IPS DF 6.9 (cell line): ENCODE results near the gene ARHGAP45.

Experiments
- DNase-seq: peaks from one replicate; pipeline ENCODE4 v3.0.0-alpha.2; 2013; ENCODE audit warnings: low read depth, low spot score
- H3K27ac ChIP-seq: one replicate; pipeline ENCODE4 v1.5.1; 2013; ENCODE audit warnings: low read length, control low read depth
- H3K27me3 ChIP-seq: 2 replicates; pipeline ENCODE4 v1.6.1; 2013; ENCODE audit warnings: mild to moderate bottlenecking, low read length; ENCODE audit not compliant: control insufficient read depth, insufficient read depth
- H3K36me3 ChIP-seq: 2 replicates; pipeline ENCODE4 v1.6.1; 2013; ENCODE audit warnings: low read length; ENCODE audit not compliant: control insufficient read depth, insufficient read depth
- H3K4me1 ChIP-seq: 2 replicates; pipeline ENCODE4 v1.6.1; 2013; ENCODE audit warnings: low read length; ENCODE audit not compliant: control insufficient read depth, insufficient read depth
- H3K4me3 ChIP-seq: 2 replicates; pipeline ENCODE4 v1.5.1; 2013; ENCODE audit warnings: mild to moderate bottlenecking, low read length
- H3K9me3 ChIP-seq: 2 replicates; pipeline ENCODE4 v1.6.1; 2013; ENCODE audit warnings: low read length, inconsistent platforms; ENCODE audit not compliant: control insufficient read depth, insufficient read depth
- WGBS: extraction: QIAGEN DNeasy Blood & Tissue Kit; methylation state at CpG from one replicate; pipeline ENCODE4 v1.1.7; 2013; ENCODE audit warnings: mixed read lengths, missing lambda C conversion rate; ENCODE audit not compliant: insufficient read length, insufficient coverage; 5-methylcytosine and 5-hydroxymethylcytosine counted together

The ARHGAP45 gene

GRCh38 chr19:1089126-1089771 is 22.3 kb downstream of the ARHGAP45 start:
- Histone ChIP-seq H3K36me3 (peaks cover 33% of the 10 kb centered on the region), H3K27ac (no peak overlapping the region), H3K9me3 (no peaks in the 10 kb centered on the region), H3K4me3 (no peak overlapping the region), H3K4me1 (no peaks in the 10 kb centered on the region; the same call in 1 of the 2 replicates), H3K27me3 (no peaks in the 10 kb centered on the region)
- no peak for DNase-seq
- WGBS: no CpG with 5 or more reads among the region's 32 CpGs

- Histone ChIP-seq H3K27me3 (no peaks in the 10 kb centered on the region), H3K9me3 (no peaks in the 10 kb centered on the region), H3K36me3 (peaks cover 30% of the 10 kb centered on the region), H3K27ac (no peak overlapping the region), H3K4me1 (no peaks in the 10 kb centered on the region; the same call in 1 of the 2 replicates), H3K4me3 (no peak overlapping the region)
- DNase-seq: no peak
- no CpG with 5 or more reads among the region's 22 CpGs for WGBS
These were observed 22.9 kb downstream of the ARHGAP45 start for GRCh38 chr19:1089891-1090290.

GRCh38 chr19:1090731-1091543 is 24.0 kb downstream of the ARHGAP45 start:
- WGBS: no CpG with 5 or more reads among the region's 38 CpGs
- no peak for DNase-seq
- Histone ChIP-seq H3K27me3 (no peaks in the 10 kb centered on the region), H3K4me1 (no peaks in the 10 kb centered on the region; the same call in 1 of the 2 replicates), H3K27ac (no peak overlapping the region), H3K4me3 (no peak overlapping the region), H3K9me3 (no peaks in the 10 kb centered on the region), H3K36me3 (peaks cover 26% of the 10 kb centered on the region)

GRCh38 chr19:1091544-1092175 is 24.7 kb downstream of the ARHGAP45 start:
- no peak overlapping the region for H3K4me3 ChIP-seq
- WGBS: no CpG with 5 or more reads among the region's 27 CpGs
- H3K27me3 ChIP-seq: no peaks in the 10 kb centered on the region
- H3K4me1 ChIP-seq: no peaks in the 10 kb centered on the region; the same call in 1 of the 2 replicates
- no peak for DNase-seq
- no peak overlapping the region for H3K27ac ChIP-seq
- no peaks in the 10 kb centered on the region for H3K9me3 ChIP-seq
- H3K36me3 ChIP-seq: peaks cover 23% of the 10 kb centered on the region

GRCh38 chr19:1093330-1093729 is 26.4 kb downstream of the ARHGAP45 start:
- H3K27ac ChIP-seq: no peak overlapping the region
- WGBS: no CpG with 5 or more reads among the region's 15 CpGs
- peaks cover 20% of the 10 kb centered on the region for H3K36me3 ChIP-seq
- no peak overlapping the region for H3K4me3 ChIP-seq
- no peaks in the 10 kb centered on the region for H3K27me3 ChIP-seq
- no peak for DNase-seq
- no peaks in the 10 kb centered on the region; the same call in 1 of the 2 replicates for H3K4me1 ChIP-seq
- no peaks in the 10 kb centered on the region for H3K9me3 ChIP-seq

- DNase-seq: no peak
- Histone ChIP-seq H3K27ac (no peak overlapping the region), H3K4me3 (peak overlapping the region; percentile 91; the same call in 1 of the 2 replicates), H3K9me3 (no peaks in the 10 kb centered on the region), H3K4me1 (no peaks in the 10 kb centered on the region; the same call in 1 of the 2 replicates), H3K27me3 (no peaks in the 10 kb centered on the region), H3K36me3 (peaks cover 13% of the 10 kb centered on the region; the same call in 1 of the 2 replicates)
- WGBS: no CpG with 5 or more reads among the region's 32 CpGs
These were observed 27.0 kb downstream of the ARHGAP45 start for GRCh38 chr19:1093811-1094553.

- Histone ChIP-seq H3K4me3 (peak overlapping the region; percentile 91), H3K27ac (no peak overlapping the region), H3K36me3 (peaks cover 13% of the 10 kb centered on the region; the same call in 1 of the 2 replicates), H3K9me3 (no peaks in the 10 kb centered on the region), H3K4me1 (no peaks in the 10 kb centered on the region; the same call in 1 of the 2 replicates), H3K27me3 (no peaks in the 10 kb centered on the region)
- WGBS: no CpG with 5 or more reads among the region's 19 CpGs
- DNase-seq: no peak
These were observed 27.6 kb downstream of the ARHGAP45 start for GRCh38 chr19:1094655-1094977.

GRCh38 chr19:1094978-1095701 is 28.2 kb downstream of the ARHGAP45 start, which contains the start of gene POLR2E:
Gene POLR2E (minus strand): TSS chr19:1095375. CDS start chr19:1095315, 60 bp downstream.
- Histone ChIP-seq H3K27me3 (no peaks in the 10 kb centered on the region), H3K9me3 (no peaks in the 10 kb centered on the region), H3K27ac (no peak within 1 kb of the TSS), H3K4me1 (no peaks in the 10 kb centered on the region; the same call in 1 of the 2 replicates), H3K4me3 (peak within 1 kb of the TSS; percentile 91), H3K36me3 (peaks cover 13% of the 10 kb centered on the region; the same call in 1 of the 2 replicates)
- no peak for DNase-seq
- no CpG with 5 or more reads among the region's 81 CpGs for WGBS

GRCh38 chr19:1097810-1098176 is 30.8 kb downstream of the ARHGAP45 start:
- H3K4me3 ChIP-seq: no peak overlapping the region
- WGBS: no CpG with 5 or more reads among the region's 7 CpGs
- 0 out of 2 replicates have a peak, but pooled peaks cover 3% of the 10 kb centered on the region for H3K36me3 ChIP-seq
- no peaks in the 10 kb centered on the region for H3K9me3 ChIP-seq
- H3K4me1 ChIP-seq: no peaks in the 10 kb centered on the region; the same call in 1 of the 2 replicates
- DNase-seq: no peak
- no peaks in the 10 kb centered on the region for H3K27me3 ChIP-seq
- no peak overlapping the region for H3K27ac ChIP-seq
